Choroid plexus epithelial cell (primary cell): Measurements from ENCODE around the gene IL1RAPL1.
A peak's percentile ranks its signal among the peaks of the same experiment; 100 is the strongest.

Source experiments
- DNase-seq: peaks from one replicate; pipeline ENCODE4 v3.0.0-alpha.2; 2010; ENCODE audit warnings: low read depth
- H3K4me3 ChIP-seq: 2 replicates; pipeline ENCODE4 v1.5.1; 2011; ENCODE audit warnings: low read depth, mild to moderate bottlenecking, control low read depth, low read length, moderate library complexity
- TF ChIP-seq, protein P1 (sequence below): conservative IDR thresholded peaks from 2 replicates; pipeline ENCODE4 v1.5.1; 2011; ENCODE audit warnings: low read depth, mild to moderate bottlenecking, control low read depth, inconsistent platforms, low read length, moderate library complexity

IL1RAPL1 gene

DNA sequence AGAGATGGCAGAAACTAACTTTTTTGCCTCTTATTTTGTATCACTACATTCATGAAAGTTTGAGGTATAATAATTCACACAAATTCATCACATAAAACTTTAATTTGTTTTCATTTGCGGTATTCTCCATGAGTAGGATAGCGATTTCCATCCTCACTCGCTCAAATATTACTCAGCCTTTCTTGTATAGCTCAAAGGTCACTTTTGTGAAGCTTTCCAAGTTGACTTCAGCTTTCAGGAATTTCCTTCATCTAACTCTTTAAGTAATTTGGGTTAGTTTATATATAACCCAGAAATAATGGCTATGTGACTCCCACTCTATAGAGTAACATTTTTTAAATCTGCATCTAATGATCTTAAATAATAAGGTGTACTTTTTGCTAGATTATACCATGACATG lies 314.4 kb downstream of the IL1RAPL1 start:
- TF ChIP-seq, protein P1, sequence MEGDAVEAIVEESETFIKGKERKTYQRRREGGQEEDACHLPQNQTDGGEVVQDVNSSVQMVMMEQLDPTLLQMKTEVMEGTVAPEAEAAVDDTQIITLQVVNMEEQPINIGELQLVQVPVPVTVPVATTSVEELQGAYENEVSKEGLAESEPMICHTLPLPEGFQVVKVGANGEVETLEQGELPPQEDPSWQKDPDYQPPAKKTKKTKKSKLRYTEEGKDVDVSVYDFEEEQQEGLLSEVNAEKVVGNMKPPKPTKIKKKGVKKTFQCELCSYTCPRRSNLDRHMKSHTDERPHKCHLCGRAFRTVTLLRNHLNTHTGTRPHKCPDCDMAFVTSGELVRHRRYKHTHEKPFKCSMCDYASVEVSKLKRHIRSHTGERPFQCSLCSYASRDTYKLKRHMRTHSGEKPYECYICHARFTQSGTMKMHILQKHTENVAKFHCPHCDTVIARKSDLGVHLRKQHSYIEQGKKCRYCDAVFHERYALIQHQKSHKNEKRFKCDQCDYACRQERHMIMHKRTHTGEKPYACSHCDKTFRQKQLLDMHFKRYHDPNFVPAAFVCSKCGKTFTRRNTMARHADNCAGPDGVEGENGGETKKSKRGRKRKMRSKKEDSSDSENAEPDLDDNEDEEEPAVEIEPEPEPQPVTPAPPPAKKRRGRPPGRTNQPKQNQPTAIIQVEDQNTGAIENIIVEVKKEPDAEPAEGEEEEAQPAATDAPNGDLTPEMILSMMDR, result no peak
- DNase-seq, result peak; percentile 36

DNA sequence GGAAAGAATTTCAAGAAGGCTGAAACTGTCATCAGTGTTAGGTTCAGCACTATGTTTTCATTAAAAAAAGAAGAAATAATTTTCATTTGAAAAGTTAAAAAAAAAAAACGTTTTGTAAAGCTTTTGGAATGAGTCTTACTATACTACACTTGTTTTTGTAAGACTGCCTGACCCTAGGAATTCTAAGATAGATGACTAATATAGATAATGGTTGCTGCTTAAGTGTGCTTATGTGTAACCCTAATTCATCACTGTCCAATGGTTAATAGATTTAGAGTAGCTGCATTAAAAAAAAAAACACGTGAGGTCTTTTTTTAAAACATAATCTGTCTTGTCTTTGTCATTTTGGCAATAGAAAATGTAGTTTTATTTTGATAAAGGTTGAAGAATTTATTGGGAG lies 323.2 kb downstream of the IL1RAPL1 start:
- DNase-seq, result peak; percentile 25
- TF ChIP-seq, protein P1, result no peak
- no peak overlapping the region for H3K4me3 ChIP-seq

More for the DNA sequence above, 314.4 kb downstream of the IL1RAPL1 start:
- no peak overlapping the region for H3K4me3 ChIP-seq

DNA sequence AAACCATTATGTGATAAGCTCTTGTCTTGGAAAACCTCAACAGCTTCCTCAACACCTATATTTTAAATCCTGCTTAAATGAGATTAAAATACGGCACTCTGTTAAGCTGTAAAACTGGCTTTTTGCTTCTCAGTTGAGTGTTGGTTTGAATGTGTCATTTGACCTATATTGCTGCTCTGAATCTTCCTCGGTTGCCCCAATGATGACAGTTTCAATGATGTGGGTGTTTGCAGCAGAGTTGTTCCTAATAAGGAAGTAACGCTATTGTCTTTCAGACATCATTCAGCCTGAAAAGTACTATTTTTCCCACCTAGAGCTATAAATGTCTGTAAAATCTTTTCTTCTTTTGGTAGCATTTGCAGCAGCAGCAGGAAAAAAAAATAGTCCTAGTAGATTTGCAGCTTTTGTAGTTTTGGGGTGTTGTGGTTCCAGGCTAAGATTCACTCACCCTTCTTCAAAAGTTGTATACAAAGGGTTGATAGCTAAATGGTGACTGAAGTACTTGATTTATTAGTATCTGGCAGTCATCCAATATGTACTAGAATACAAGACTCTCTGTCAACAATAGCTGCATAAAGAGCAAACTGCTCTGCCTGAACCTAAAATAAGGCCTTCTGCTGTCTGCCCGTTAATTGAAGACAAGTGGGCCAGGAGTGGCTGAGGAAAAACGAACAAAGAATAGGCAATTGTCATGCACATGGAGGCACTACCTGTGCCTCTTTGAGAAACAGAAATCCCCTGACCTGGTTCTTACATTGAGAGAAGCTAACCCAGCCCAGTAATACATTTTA lies 333.1 kb downstream of the IL1RAPL1 start:
- DNase-seq, result peak; percentile 2
- TF ChIP-seq, protein P1, result no peak
- H3K4me3 ChIP-seq, result no peak overlapping the region

DNA sequence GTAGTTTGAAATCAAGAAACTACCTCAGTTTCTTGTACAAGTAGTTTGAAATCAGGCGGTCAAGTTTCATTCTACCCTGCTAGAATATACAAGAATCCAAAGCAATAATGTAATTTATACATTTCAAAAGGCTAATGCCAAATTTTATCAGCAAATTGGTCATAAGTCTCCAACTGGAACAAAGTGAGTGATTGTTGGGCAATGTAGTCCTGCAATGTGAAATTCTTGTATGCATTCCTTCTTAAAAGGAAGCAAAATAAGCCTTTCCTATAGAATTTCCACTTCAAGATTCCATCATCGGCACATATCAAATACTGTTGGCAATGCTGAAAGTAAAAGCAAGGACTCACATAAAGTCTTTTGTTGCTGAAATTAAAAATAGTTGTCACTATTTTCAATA lies 334.9 kb downstream of the IL1RAPL1 start:
- no peak overlapping the region for H3K4me3 ChIP-seq
- peak; percentile 44 for DNase-seq
- TF ChIP-seq, protein P1, result no peak

DNA sequence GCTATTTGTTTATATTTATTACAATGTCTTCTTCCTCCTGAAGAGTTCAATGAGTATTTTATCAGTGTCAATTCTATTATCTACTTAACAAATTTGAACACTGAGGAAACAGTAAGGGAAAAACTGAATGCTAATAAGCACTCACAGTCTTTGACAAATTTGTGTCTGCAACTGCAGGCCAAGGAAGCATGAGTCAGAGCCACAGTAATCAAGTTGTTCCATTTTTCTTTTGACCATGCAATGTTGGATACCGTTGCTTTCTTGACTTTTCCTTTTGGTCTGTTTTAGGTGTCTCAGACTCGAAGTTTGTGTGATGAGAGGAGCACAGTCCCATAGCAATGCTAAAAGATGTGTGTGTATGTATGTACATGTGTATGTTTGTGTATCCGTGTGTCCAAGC lies 359.6 kb downstream of the IL1RAPL1 start:
- H3K4me3 ChIP-seq, result no peak overlapping the region
- TF ChIP-seq, protein P1, result no peak
- peak; percentile 11 for DNase-seq

DNA sequence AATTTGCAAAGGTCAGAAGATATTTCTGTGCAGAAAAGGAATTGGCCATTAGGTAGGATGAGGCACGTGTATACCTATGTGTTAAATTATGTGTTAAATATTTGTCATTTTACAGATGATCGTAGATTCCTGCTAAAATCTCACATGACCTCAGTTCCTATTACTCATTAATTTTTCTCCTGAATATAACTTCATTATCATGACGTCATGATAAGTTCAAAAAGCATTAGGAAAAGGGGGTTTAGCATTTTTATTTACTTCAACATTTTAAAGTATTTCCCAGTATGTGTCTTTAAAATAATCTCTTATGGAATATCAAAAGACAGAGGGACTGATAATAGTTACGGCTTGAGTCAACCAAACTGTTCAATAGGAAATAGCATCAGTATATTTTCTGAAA lies 372.8 kb downstream of the IL1RAPL1 start:
- no peak overlapping the region for H3K4me3 ChIP-seq
- DNase-seq, result no peak
- TF ChIP-seq, protein P1, result no peak

DNA sequence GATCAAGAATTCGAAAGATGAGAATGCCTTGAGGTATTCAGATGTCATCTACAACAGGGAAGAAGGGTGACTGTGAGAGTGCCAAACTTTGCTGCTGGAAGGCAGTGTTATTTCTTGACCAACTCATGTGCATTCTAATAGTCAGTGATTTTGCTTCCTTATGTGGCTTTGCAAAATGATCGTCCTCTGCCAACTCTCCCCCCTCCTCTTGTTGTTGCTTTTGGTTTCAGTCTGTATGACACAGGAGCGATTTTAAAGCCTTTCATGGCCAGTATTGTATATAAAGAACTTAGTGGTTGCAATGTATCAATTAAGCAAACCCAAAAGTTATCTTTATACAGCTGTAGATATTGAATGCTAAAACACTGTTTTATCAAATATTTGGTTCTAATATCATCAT lies 379.1 kb downstream of the IL1RAPL1 start:
- TF ChIP-seq, protein P1, result no peak
- DNase-seq, result peak; percentile 13
- H3K4me3 ChIP-seq, result peak overlapping the region; percentile 22
